ENCODE data around the gene NT5DC3.

NT5DC3 gene

DNA sequence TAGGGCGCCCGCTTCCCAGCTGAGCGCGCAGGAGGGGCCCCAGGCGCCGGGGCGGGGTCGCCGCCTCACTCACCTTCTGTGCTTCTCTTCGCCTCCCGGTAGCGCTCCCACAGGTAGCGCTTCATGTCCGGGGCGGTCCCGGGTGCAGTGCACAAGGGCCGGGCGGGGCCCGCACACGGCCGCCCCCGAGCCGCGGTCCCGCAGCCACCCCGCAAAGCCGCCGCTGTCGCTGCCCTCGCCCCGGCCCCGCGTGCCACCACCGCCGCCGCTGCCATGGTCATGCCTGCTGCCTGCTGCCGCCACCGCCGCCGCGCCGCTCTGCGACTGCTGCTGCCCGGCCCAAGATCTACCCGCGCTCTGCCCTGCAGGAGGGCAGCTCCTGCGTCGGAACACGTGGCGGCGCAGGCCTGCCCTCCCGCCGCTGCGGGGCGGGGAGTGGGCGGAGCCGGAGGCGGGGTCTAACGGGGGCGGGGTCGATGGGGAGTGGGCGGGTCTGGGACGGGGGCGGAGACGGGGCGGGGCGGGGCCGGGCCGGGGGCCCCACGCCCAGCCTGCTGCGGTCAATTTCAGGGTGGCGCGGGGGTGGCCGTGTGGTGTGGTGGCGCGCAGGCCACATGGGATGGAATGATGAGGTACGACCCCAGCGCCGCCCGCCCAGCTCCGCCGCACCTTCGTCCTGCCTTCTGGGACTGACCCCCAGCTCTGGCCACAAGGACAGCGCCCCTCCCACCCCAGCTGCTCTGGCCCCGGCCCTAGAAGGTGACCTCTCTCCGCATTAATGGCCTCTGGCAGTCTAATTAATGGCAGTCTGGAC is at the start of gene NT5DC3:
NT5DC3 (minus strand) TSS at position 359 of the 814 bp plus-strand sequence; CDS start at position 281, 78 bp downstream.
- no peak for DNase-seq (ENCODE audit: low read depth)
- peak within 1 kb of the TSS; percentile 89 for H3K4me3 ChIP-seq (ENCODE audit: low read depth, low read length)

DNA sequence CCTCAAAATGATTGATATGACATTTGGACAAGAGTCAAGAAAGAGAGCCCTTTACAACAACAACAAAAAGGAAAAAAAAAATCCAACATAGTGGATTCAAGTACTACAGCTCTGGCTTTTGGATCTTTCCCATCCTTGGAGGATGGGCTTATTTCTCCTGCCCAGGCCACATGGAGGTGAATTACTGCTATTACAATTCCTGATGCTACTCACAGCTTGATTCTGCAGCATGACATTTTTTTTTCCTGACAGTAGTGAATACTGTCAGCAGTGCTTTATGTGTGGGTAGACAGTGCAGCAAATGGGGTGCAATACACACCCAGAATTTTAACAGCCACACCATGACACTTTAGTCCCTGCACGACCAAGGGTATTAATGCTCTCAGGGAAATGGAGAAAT is 46.7 kb upstream of the NT5DC3 start:
- no peak overlapping the region for H3K4me3 ChIP-seq (ENCODE audit: low read depth, low read length)

DNA sequence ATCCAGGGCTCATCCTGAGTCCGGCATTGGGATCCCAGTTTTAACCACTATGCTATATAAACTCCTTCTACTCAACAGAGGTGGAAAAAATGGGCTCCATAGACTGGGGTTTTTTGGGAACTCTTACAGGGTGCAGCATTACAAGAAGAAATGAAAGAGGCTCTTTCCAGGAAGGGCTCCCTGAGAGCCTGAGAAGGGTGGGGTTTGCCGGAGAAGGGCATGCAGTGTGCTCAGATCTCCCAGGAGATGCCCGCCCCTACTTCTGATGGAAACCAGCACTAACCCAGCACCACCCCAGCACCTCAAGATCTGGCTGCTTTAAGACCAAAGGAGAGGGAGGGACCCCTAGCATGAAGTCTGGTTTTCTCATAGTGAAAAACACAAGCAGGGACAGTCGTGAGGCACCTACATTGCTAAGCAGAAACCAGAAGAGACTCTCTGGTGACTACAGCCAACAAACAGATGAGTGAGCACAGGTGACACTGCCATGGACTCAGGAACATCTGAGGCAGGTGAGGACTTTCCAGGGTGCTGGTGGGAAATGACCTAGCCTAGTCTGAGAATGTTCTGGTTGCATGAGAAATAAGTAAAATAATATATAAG is 45.3 kb upstream of the NT5DC3 start:
- no peak overlapping the region for H3K4me3 ChIP-seq (ENCODE audit: low read depth, low read length)
- DNase-seq (ENCODE audit: low read depth) = no peak

More for the DNA sequence above, 46.7 kb upstream of the NT5DC3 start:
- no peak for DNase-seq (ENCODE audit: low read depth)

DNA sequence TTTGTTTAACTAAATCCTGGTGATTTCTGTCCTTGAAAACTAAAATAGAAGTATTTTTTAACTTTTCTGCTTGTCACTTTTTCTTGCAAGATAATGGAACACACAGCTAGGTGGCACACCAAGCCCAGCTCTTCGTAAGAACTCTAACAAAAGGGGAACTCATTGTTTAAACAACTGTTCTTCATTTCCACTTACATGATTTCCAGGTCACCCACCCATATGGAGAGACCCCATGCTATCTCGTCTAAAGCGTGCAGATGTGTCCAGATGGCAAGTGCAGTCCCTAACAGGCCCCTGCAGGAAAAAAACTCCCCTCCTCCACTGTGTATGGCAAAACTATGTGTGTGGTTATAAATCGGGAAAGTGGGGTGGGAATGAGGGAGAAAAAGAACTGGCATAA is 43.3 kb upstream of the NT5DC3 start:
- H3K4me3 ChIP-seq (ENCODE audit: low read depth, low read length) = no peak overlapping the region
- peak; percentile 24 for DNase-seq (ENCODE audit: low read depth)

DNA sequence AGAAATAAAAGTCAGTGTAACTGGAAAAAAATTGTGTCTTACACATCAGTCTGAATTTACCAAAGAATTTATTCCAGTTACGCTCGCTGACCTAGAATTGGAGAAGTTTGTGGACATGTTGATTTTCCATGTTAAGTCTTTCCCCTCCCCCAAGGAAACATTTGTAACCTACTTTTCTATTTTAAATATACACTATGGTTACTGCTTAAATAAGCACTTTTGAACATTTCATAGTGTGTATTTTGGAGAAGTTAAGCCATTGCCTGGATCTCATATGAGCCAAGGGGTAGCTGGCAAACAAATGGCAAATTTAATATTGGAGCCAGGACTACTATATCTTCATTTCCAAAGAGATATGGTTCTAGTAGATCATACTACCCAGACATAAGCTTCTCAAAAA is 42.9 kb upstream of the NT5DC3 start:
- no peak for DNase-seq (ENCODE audit: low read depth)
- H3K4me3 ChIP-seq (ENCODE audit: low read depth, low read length) = no peak overlapping the region

DNA sequence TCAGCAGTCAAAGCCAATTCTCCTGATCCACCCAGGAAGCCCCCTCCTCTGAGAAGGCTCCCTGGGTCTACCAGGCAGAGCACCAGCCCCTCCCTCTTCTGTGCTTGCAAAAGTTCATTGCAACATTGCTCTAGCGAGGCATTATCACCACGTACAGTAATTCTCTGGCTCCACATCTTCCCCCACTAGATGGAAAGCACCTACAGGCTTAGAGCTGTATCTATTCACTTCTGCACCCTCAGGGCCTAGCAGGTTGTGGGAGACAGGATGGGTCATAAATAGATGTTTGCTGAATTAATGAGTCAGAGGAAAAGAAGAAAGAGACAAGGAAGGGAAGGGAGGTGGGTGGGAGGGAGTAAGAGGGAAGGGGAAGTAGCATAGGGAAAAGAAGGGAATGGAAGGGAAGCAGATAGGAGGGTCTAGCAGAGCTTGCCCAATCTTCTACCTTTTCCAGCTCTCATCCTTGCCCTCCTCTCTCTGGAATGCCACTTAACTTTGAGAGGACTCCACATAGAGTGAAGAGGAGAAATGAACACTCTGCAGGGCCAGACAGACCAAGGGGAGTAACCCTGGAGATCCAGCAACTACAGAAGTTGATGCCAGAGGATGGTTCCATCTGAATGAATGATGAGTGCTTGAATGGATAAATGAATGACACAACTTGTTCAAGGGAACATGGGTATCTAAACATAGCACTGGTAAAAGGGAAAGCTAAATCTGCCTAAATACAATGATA is 42.0 kb upstream of the NT5DC3 start:
- no peak for DNase-seq (ENCODE audit: low read depth)
- H3K4me3 ChIP-seq (ENCODE audit: low read depth, low read length) = no peak overlapping the region

DNA sequence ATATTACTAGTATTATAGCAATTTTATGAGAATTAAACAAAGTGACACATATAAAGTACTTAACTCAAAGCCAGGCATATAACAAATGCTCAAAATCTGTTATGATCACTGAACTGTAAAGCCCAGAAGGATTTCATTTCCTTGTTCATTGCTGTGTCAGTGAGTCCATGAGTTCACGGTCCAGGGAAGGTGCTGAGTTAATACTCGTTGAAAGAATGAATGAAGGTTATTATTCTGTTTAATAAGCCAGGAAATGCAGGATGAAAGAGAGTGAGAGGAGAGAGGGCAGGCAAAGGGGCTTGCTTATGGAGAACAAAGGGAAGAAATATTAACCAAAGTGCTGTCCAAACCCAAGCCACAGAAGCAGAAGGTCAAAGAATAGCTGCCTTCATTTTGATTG is 40.2 kb upstream of the NT5DC3 start:
- no peak for DNase-seq (ENCODE audit: low read depth)
- no peak overlapping the region for H3K4me3 ChIP-seq (ENCODE audit: low read depth, low read length)

DNA sequence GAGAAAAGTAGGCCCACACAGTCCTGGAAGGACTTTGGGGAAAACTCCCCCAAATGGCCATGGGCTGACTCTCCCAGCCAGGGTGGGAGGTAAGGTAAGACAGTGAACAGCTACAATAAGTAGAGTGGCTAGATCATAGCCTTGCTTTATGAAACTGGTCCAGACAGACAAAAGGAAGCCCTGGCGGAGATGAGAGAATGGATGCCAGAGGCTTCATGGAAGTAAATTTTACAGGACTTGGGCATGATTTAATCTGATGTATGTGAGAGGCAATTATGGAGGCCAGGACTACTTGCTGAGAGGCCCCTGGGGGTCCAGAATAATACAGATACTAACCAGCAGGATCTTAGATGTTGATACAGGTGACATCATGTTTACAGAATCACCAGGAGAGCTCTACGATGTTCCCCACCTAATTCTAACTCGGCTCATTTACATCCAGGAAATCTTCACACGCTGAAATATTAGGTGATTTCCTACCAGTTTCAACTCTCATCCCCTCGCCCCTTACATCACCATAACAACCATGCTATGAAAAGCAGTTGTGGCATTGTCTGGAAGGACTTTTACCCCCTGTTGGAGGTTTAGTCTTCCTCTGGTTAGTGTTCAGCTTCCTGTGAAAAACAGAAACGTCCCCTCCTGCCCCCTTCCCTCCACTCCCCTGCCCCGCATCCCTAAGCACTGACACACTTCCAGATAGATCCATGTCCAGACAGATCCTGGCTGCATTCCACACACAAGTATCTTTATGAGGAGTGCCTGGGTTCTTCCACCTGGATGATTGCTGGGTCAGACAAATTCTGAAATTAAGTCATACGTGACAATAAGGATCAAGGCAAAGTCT is 39.5 kb upstream of the NT5DC3 start:
- DNase-seq (ENCODE audit: low read depth) = no peak
- no peak overlapping the region for H3K4me3 ChIP-seq (ENCODE audit: low read depth, low read length)

DNA sequence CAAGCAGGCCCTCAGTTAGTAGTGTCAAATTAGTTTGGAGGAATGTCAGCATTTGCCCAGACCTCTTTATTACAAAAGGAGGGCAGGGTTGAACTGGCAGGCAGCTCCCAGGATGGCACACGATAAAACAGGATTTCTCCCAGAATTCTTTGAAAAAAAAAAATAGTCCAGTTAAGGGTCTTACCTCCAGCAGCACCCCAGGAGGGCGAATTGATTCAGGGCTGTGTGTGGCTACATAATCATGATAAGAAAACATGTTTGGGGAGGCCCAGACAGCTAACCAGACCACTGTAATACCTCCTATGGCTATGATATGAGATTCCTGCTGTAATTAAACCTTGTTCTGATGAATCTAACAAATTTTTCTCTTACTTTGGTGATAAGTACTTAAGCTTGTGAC is 38.8 kb upstream of the NT5DC3 start:
- no peak for DNase-seq (ENCODE audit: low read depth)
- H3K4me3 ChIP-seq (ENCODE audit: low read depth, low read length) = no peak overlapping the region

DNA sequence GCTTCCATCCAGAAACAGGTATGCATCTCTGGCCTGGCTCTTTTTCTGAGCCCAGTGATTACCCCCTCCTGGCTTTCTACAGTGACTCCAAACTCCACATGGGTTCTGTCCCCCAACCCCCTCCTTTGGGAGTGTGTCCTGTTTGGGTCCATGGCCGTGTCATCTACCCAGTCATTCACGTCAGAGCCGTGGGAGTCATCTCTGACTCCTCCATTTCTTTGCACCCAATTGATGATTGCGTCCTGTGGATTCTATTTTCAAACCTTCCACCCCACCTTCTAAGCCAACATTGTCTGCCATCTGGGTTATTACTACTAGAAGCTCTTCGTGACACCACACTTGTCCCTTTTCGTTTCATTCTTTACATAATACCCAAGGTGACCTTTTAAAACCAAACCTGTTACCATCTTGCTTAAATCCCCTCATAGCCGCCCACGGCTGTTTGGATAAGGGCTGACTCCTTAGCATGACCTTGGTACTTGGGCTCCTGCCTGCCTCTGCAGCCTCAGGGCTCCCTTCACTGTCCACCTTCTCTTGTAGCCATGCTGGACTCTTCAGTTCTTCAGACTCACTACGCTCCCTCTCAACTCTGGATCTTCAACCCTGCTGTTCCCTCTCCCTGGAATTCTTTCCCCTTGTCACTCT is 38.1 kb upstream of the NT5DC3 start:
- H3K4me3 ChIP-seq (ENCODE audit: low read depth, low read length) = no peak overlapping the region
- no peak for DNase-seq (ENCODE audit: low read depth)

DNA sequence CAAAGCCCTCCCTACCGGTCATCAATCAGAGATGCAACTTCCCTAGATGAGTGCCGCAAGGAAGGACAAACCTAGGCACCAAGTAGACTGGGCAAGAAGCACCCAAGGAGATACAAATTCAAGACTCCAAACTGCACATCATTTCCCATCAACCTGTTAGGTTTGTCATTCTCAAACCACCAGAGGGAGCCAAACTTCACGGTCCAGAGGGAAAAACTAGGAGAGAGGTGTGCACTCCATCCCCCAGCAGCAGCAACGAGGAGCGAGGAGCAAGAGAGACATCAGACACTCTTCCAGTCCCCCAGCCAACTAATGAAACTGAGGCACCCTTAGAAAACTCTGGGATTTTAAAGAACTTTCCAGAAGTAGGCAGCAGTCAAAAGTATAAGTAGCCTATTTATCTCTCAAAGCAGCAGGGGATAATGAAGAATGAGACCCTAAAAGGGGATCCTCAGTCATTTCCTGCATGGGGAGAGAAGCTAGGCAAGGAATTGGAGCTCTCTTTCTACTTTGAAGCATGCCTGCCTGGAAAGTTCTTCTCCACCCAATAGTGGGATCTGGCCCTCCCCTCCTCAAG is 37.0 kb upstream of the NT5DC3 start:
- no peak for DNase-seq (ENCODE audit: low read depth)
- H3K4me3 ChIP-seq (ENCODE audit: low read depth, low read length) = no peak overlapping the region

DNA sequence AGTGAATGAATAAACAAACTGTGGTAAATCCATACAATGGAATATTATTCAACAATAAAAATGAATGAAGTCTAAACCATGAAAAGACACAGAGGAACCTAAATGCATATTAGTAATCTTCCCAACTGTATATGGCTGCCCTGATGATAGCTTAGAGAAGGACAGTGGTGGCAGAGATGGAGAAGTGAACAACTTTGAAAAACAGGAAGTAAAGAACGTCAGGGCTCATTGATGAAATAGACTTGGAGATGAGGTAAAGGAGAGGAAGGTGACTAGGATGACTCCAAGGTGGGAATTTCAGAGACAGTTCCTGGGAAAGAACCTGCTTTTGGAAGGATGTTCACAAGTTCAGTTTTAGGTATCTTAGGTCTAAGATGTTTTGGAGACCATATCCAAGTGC is 36.3 kb upstream of the NT5DC3 start:
- H3K4me3 ChIP-seq (ENCODE audit: low read depth, low read length) = no peak overlapping the region
- no peak for DNase-seq (ENCODE audit: low read depth)

DNA sequence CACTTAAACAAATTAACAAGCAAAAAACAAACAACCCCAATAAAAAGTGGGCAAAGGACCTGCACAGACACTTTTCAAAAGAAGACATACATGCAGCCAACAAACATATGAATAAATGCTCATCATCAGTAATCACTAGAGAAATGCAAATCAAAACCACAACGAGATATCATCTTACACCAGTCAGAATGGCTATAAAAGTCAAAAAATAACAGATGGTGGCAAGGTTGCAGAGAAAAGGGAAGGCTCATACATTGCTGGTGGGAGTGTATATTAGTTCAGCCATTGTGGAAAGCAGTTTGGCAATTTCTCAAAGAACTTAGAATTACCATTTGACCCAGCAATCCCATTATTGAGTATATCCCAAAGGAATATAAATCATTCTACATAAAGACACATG is 34.6 kb upstream of the NT5DC3 start:
- no peak overlapping the region for H3K4me3 ChIP-seq (ENCODE audit: low read depth, low read length)
- DNase-seq (ENCODE audit: low read depth) = no peak

DNA sequence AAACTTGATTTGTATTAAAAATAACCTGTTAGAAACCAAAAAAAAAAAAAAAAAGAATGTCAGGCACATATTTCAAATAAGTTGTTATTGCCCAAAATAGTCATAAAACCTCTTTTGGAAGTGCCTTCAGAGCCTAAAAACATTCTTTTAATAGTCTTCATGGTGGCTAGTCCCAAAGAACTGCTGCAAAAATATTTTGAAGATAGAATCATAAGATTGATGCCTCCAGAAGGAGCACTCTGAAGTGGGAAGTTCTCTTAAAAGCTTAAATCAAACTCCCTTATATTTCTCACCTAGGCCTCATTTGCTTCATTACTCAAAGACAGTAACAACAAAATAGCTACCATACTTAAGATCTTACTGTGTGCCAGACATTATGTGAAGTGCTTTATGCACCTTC is 27.2 kb upstream of the NT5DC3 start:
- no peak overlapping the region for H3K4me3 ChIP-seq (ENCODE audit: low read depth, low read length)
- no peak for DNase-seq (ENCODE audit: low read depth)

DNA sequence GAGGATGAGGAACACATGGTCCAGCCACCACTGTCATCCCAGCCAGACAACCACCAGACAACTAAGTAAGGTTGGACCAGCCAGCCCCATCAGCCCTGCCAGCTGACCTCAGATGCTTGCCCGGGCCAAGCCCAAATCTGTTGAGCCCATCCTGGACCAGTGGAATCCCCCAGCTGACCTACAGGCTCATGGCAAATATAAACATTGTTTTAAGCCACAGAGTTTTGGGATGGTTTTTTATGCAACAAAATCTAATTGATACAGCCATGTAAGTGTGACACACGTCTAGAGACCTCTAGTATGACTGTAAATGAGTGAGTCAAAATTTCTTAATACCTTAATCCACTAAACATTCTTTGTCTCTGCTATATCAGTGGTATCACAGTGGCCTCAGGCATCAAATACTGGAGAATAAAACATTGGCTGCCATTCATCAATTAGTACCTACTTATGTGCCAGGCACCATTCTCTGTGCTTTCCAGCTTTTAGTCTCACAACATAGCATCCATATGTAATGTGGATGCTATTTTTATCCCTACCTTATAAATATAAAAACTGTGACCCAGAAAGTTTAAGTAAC is 24.2 kb upstream of the NT5DC3 start:
- DNase-seq (ENCODE audit: low read depth) = no peak

DNA sequence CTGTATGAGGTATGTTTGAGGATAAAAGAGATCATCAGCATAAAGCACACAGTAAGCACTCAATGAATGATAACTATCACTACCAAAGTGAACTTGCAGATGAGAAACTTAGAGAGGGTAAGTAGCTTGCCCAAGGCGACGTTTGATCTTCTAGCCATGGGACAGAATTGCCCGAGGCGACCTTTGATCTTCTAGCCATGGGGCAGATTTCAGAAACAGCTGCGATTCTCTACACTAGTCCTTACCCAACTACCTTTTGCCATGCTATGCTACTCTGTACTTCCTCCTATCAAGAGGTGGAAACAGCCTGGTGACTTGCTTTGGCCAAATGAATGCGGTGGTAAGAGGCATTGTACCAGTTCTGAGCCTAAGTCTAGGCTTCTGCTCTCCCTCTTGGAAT is 23.7 kb upstream of the NT5DC3 start:
- H3K4me3 ChIP-seq (ENCODE audit: low read depth, low read length) = no peak overlapping the region
- no peak for DNase-seq (ENCODE audit: low read depth)

More for the DNA sequence above, 24.2 kb upstream of the NT5DC3 start:
- H3K4me3 ChIP-seq (ENCODE audit: low read depth, low read length) = no peak overlapping the region

DNA sequence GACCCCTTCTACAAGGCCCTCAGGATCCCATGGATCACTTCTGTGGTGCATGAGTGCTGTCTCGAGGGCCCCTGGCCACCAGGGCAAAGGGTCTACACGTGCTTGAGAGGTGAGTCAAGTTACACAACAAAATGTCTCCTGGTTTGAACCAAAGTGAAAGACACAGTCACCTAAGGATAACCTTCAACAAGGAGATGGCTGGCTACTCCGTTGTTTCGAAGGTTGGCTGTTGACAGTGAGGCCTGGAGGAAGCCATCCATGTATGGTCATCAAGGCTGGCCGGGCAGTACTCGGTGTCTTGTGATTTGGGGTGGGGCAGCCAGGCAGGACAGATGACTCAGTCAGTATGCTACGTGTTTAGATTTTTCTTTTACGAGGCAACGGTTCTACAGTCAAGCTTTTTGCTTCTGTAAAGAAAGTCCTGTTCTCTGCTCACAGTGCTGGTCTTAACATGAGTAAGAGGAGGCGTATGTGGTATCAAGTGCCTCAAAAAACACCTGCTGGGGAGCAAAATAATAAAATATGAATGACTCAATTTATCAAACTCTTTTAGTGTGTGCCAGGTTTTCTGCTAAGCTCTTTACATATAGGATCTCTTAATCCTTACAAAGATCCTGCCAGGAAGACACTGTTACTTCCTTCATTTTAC is 18.0 kb upstream of the NT5DC3 start:
- H3K4me3 ChIP-seq (ENCODE audit: low read depth, low read length) = no peak overlapping the region
- DNase-seq (ENCODE audit: low read depth) = peak; percentile 93

DNA sequence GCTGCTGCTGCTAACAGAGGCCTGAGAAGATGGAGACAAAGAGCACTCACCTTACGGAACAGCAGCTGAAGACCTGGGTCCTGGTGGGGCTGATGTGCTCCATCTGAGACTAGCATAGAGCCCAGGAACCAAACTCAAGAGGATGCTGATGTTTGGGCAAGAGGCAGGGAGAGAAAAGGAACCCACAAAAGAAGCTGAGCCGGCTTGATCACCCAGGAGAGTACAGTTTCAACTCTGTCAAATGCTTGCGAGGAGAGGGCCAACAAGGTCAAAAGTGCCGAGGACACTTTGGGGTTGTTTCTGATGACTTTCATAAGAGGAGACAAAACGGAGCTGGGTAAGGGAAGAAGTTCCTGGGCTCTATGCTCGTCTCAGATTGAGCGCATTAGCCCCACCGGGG is 17.3 kb upstream of the NT5DC3 start:
- H3K4me3 ChIP-seq (ENCODE audit: low read depth, low read length) = no peak overlapping the region
- no peak for DNase-seq (ENCODE audit: low read depth)

All from skeletal muscle cell (primary cell).